Ramos (cell line): ENCODE measurements around the gene CKAP2L.

Experiments
- in situ Hi-C: fragments of 300-500 bp; cut with MboI; formaldehyde crosslinking; loops from one replicate; pipeline ENCODE4 v1.14.3; 2022; ENCODE audit warnings: low sequenced_read_pairs; ENCODE audit not compliant: unreplicated experiment

CKAP2L gene

DNA sequence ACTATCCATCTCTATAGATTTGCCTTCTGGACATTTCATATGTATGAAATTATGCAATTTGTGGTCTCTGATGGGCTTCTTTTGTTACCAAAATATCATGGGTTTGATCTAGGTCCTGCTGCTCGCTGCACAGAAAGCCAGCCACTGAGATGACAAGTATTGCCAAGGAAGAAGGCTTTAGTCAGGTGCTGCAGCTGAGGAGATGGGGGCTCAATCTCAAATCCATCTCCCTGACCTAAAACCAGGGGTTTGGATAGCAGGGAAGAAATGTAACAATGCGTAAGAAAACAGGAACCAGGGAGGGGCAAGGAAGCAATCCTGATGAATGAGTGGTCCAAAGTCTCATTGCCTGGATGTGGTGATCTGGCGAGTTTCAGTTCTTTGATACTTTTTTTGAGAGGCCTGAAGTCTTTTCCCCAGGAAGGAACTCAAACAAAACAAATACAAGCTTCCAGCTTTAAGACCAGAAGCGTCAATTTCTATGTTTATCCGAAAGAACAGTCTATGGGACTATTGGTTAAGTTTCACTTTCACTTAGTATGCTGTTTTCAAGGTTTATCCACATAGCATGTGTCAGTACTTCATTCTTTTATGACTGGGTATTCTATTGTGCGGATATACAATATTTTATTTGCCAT lies 3.4 kb upstream of the CKAP2L start:
- in situ Hi-C loops = no loop called here

- in situ Hi-C loops = no loop called here
Measured at GRCh38 chr2:112765251-112765650, 842 bp upstream of the CKAP2L start.

DNA sequence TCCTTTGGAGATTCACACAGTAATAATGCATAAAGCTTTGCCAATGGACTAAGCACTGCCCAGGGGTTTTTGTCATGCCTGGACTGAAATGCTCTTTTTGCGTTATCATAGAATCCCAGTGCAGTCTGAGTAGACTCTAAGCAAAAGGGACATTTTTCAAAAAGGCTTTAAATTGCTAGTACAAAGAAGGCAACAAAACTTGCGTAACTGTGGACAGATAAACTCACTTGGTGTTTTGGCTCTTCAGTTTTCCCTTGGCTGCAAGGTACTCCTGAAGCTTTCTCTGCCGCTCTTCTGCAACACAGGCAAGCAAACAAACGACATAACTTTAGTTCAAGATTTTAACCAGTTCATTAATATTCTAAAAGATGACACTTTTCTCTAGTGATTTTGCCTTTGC lies 2.1 kb downstream of the CKAP2L start:
- in situ Hi-C loops = no loop called here

DNA sequence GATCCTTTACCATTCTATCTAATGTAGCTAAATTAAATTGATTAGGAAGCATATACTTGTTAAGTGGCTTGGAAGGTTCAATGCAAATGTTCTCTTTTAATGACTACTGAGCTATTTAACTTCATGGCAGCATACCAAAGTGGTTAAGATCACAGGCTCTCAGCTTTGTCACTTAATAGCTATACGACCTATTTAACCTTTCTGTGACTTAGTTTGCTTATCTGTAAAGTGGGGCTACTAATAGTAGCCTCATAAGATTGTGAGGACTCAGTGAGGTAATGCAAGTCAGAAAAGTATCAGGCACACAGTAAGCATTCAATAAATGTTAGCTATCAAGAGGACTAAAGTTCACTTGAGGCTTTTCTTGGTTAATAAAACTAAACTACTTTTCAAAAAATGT lies 4.3 kb downstream of the CKAP2L start:
- in situ Hi-C loops = no loop called here

GRCh38 chr2:112758711-112759110 lies 5.7 kb downstream of the CKAP2L start:
- in situ Hi-C loops = no loop called here

GRCh38 chr2:112757265-112757664 lies 7.1 kb downstream of the CKAP2L start:
- in situ Hi-C loops = no loop called here

- in situ Hi-C loops = no loop called here
Measured at GRCh38 chr2:112756207-112756606, 8.2 kb downstream of the CKAP2L start.

DNA sequence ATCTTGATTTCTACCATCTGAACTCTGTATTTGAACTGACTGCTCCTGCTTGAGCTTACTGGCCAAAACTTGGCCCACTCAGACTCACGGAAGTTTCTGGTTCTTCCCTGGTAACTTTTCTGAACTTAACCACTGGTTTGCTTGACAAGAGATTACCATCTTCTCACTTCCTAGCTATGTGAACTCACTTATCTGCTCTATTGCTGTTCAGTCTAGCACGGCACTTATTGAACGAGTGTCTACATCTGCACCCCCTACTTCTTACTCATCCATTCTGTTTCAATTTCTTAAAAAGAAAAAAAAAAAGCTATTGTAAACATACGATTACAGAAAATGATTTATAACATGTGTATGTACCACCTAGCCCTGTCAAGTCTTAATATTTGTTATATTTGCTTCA lies 9.0 kb downstream of the CKAP2L start:
- in situ Hi-C loops = no loop called here

- in situ Hi-C loops = loop anchor here (5.0 kb wide), 1 partner anchor 138 kb away; no protein-coding TSS in a partner anchor
Measured at GRCh38 chr2:112754564-112754963, 9.8 kb downstream of the CKAP2L start.

DNA sequence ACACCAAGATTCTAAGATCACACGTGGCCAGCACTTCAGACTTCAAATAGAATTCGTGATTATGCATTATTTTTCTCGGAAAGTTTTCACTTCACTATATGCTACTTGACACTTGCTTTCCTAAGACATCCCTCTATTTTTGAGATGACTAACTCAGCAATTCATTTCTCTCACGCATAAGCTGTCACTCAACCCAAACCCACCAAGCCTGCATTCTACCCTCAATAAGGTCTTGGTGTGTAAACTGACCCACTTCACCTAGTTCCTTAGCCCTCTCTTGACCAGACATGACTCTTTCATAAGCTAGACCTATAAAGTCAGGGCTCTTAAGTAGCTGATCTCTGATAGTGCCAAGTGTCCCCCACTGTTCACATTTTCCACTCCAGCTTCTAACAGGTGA lies 11.7 kb downstream of the CKAP2L start:
- in situ Hi-C loops = loop anchor here (5.0 kb wide), 1 partner anchor 140 kb away; no protein-coding TSS in a partner anchor

DNA sequence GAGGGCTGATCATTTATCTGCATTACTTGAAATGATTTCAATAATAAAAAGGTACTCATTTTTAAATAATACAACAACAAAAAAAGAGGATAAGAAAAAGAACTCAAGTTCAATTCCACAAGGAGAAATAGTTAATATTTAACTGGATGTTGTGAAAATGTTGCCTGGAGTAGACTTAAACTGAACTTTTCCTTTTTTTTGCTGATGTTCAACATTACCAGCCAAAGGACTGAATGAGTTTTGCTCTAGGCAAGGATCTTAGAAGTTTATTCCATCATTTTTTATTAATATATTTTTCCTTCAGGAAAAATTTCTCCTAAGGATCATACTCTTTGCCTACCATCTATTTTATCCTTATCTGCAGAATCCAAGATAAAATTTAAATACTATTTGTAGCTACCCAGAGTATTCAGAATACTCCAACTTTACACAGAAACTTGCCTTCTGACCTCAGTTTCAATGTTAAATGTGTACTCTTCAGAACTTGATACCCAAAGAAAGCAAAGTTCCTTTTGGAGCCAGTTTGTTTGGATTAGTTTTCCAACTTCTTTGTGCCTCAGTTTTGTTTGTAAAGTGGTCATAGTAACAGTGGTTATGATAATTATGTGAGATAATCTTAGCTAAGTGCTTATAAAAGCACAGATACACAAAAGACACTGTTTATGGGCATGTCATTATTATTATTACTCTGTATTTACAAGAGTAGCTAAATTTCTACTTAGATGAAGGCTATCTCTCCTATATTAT lies 12.8 kb downstream of the CKAP2L start:
- in situ Hi-C loops = loop anchor here (5.0 kb wide), 1 partner anchor 141 kb away; no protein-coding TSS in a partner anchor

GRCh38 chr2:112750560-112750843 lies 13.9 kb downstream of the CKAP2L start:
- in situ Hi-C loops = loop anchor here (5.0 kb wide), 1 partner anchor 142 kb away; no protein-coding TSS in a partner anchor

DNA sequence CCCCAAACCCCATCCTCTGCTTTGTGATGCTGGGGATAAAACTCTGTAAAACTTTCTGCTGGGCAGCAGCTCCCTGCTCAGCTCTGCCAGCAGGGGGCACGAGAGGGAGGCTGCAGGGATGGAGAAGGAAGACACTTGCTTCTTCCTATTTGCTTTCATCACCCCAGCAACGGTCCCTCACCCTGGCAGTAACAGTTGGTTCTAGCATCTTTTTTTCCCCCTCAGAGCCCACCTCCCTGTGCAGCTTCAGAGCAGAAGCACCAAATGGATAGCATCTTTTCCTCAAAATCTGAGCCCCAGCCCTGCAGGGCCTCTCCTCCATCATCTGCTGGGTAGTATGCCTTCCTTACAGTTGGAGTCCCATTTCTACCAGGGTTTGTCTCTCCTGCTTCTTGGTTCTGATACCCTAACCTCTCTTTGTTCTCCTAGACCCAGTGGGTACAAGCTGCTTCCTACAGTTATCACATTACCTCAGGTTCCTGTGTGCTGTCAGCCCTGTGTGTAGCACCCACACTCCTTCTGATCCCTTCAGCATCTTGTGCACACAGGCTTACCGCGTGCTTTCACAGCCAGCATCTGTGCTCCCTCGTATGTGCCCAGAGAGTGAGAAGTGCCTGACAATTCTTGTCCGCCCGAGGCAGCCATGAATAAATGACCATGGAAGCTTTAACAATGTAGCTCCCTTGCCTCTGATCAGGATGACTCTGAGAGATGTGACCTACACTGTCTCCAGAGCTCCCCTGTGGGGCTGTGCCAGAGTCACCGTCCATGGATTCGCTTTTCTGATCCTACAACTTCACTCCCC lies 14.5 kb downstream of the CKAP2L start:
- in situ Hi-C loops = loop anchor here (5.0 kb wide), 1 partner anchor 142 kb away; no protein-coding TSS in a partner anchor

- in situ Hi-C loops = no loop called here
Measured at GRCh38 chr2:112740527-112740926, 23.9 kb downstream of the CKAP2L start.

DNA sequence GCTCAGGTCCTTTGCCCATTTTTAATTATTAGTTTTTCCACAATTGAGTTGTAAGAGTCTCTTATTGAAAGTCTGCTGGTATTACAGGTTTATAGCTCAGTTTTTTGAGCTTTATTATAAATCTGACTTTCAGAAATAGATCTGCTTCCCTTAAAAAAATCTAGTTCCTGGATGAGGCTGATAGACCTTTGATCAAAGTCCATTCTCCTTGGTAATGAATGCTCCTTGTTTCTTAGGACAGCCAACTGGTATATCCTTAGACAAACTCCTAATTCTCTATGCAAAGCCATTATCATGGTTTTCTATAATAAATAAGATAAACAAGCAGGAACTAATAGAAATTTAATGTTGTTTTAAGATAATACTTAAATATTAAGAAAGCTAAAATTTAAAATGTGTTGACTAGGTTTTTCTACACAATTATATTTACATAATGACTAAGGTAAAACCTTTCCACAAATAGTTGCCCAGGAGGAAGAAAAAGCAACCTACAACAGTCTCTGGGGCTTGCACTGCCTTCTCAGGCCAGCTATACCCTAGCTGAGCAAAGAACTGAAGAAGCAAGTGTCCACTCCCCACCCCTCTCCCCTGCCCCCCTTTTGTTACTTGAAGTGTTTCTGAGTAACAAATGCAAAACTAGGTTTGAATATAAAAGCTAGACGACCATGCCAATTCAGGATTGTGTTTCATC lies 26.7 kb downstream of the CKAP2L start:
- in situ Hi-C loops = loop anchor here (10.0 kb wide), 1 partner anchor 217 kb away; no protein-coding TSS in a partner anchor

- in situ Hi-C loops = loop anchor here (10.0 kb wide), 1 partner anchor 221 kb away; no protein-coding TSS in a partner anchor
Measured at GRCh38 chr2:112733871-112734270, 30.5 kb downstream of the CKAP2L start.

DNA sequence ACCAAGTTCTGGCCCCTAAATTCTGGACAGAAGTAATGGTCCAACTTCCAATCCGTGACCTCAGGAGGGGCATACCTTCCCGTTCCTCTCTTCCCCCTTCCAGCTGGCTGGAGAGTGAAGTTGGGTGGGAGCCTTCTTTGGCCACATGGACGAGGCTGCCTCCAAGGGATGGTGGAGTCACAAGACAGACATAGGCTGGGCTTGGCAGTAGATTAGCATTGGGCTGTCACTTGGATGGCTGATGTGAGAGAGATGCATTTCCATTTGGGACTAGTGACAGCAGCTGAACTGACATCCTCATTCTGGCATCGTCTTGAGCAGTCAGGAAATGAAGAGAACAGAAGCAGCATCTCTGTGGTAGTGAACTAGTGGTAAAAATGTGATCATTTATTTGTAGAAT lies 31.0 kb downstream of the CKAP2L start:
- in situ Hi-C loops = loop anchor here (10.0 kb wide), 1 partner anchor 221 kb away; no protein-coding TSS in a partner anchor

GRCh38 chr2:112731479-112731878 lies 32.9 kb downstream of the CKAP2L start:
- in situ Hi-C loops = loop anchor here (10.0 kb wide), 1 partner anchor 223 kb away; no protein-coding TSS in a partner anchor

DNA sequence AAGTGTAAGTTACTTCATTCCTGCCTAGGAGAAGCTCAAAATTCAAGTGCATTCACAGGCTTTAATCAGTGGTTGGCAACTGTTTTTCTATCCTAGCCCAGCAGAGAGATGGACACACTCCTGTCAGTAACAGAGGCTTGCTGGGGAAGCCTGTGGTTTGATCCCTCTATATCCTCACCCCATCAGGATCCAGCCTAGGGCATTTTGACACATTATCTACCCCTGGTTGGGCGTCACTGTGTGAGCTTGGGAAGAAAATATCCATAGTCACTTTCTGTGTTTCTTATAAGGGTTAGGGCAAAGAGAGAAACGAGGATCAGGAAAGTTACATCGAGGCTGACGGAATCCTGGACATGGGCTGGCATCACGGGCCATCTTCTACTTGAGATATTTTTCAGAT lies 33.6 kb downstream of the CKAP2L start:
- in situ Hi-C loops = loop anchor here (10.0 kb wide), 1 partner anchor 224 kb away; no protein-coding TSS in a partner anchor

- in situ Hi-C loops = loop anchor here (10.0 kb wide), 1 partner anchor 225 kb away; no protein-coding TSS in a partner anchor
Measured at GRCh38 chr2:112730216-112730615, 34.2 kb downstream of the CKAP2L start.
